NCI-H1092 treated with DMSO at 0.1 percent for 48 hours (cell line): ENCODE measurements around the gene RIN2.

Experiments
- DNase-seq: peaks from one replicate; lab custom pipeline; 2025; lab: John Stamatoyannopoulos, UW

The RIN2 gene

GRCh38 chr20:19758133-19758500 is at the start of gene RIN2:
Gene RIN2 (plus strand): TSS chr20:19758258. CDS start chr20:19889602, 131,344 bp downstream.
- peak; percentile 53 for DNase-seq

DNA sequence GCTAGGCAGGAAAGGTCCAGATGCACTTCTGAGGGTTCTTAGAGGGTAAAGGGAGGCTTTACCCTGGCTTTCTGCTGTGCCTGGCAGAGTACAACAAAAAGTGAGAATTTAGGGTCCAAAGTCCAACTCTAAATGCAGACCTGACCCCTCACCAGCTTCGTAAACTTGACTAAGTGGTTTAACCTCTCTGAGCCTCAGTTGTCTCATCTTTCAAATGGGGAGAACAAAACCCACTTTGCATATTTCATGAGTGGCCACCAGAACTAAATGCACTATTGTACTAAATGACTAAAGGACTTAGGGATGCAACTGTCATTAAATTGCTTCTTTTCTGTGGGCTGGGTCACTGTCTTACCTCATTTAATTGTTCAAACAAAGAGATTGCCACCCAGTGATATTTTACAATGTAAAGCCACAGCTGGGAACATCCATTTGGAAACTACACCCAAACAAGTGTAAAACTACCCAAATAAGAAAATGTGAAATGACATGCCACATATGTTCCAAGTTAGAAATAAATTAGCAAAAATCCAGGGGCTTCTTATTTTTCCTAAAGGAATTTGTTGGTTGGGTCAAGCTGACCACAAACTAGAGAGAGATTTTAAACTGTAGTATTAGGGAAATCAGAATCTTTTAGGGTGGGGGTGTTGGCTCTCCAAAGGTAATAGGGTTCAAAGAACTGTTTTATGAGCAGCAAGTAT is 48.3 kb upstream of the RIN2 start:
- DNase-seq: no peak

- DNase-seq: no peak
Measured at GRCh38 chr20:19710336-19711120, 47.5 kb upstream of the RIN2 start.

DNA sequence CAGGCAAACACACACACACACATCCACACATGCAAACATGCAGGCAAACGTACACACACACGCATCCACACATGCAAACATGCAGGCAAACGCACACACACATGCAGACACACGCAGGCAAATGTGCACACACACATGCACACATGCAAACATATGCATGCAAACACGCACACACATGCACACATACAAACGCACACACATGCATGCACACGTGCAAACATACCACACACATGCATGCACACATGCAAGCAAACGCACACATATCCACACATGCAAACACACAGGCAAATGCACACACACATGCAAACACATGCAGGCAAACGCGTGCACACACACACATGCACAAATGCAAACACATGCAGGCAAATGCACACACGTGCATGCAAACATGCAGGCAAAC is 46.9 kb upstream of the RIN2 start:
- no peak for DNase-seq

DNA sequence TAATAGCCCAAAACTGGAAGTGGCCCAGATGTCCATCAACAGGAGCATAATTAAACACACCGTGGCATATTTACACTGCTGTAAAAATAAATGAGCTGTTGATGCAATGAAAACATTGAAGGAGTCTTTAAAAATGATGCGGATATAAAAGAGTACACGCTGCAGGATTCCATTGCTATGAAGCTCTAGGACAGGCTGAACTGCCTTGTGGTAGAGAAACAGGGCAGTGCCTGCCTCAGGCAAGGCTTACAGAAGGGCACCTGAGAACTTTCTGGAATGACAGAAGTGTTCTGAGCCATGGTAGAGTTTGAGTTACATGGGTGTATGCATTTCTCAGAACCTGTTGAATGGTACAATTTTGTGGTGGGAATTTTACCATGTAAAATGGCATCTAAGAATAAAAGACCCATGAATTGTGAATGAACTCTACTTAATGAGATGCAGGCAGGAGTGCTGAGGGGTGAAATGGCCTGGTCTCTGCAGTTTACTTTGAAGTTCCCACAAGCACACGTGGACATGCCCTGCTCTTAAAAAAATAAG is 45.3 kb upstream of the RIN2 start:
- no peak for DNase-seq

DNA sequence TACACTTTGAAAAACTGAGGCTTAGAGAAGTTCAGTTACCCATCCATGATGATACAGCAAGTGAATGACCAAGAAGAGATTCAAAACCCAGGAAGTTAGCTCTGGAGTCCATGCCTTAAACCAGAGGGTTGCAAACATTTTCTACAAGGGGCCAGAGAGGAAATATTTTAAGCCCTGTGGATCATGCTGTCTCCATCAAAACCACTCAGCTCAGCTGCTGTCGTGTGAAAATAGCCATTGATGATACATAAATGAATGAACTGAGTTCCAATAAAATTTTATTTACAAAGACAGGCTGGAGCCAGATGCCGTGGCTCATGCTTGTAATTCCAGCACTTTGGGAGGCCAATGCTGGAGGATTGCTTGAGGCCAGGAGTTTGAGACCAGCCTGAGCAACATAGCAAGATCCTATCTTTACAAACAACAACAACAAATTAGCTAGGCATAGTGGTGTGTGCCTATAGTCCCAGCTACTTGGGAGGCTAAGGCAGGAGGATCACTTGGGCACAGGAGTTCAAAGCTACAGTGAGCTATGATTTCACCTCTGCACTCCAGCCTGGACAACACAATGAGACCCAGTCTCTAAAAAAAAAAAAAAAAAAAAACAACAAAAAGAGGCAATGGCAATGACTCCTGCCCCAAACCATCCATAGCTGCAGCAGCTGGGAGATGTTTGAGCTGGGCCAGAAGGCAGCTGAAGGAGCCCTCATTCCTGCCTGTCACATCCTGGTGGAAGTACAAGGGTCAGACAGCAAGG is 44.1 kb upstream of the RIN2 start:
- no peak for DNase-seq

DNA sequence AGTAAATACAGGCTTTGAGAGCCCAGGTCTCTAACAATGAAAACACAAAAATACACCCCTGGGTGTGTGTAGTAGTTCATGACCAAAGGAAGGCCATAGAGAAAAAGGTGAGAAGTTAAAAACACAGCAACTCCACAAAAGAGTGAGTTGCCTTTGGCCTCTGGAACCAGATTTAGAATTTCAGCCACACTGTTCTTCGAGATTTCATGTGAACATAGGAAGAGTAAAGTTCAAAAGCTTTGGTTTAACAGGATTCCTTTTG is 43.5 kb upstream of the RIN2 start:
- DNase-seq: no peak

- no peak for DNase-seq
Measured at GRCh38 chr20:19715986-19716385, 42.1 kb upstream of the RIN2 start.

DNA sequence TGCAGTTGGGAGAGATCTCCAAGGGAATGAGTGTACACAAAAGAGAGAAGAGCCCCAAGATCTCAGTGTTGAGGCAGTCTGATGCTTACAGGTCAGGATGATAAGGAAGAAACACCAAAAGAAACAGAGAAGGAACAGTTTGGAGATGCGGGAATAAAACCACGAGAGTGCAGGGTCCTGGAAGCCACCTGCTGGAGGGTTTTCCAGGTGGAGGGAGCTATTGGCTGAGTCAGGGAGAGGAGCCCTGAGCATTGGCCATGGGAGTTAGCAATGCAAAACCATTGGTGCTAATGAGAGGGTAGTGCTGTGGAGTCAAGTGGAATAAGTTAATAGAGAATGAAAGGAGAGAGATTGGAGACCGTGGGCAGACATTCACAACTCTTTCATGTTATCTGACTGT is 39.2 kb upstream of the RIN2 start:
- DNase-seq: no peak

- DNase-seq: no peak
Measured at GRCh38 chr20:19720991-19721390, 37.1 kb upstream of the RIN2 start.

DNA sequence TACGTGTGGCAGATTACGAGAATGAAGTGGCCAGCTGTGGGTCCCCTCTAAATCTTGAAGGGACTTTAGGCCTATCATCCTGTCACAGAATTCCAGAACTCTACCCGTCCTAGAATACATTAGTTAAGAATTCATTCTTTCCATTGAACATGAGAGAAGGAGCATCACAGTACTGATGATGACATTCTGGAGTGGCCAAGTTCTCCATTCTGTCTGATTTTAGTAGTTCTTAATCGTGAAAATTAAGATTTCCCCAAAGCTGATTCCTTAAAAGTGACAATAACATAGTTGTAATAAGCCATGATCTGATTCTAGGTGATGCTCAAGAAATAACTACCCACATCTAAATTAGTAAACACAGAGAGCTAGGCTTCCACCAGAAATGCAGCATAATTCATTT is 35.0 kb upstream of the RIN2 start:
- DNase-seq: no peak

- DNase-seq: no peak
Measured at GRCh38 chr20:19723813-19724430, 34.1 kb upstream of the RIN2 start.

GRCh38 chr20:19725373-19725772 is 32.7 kb upstream of the RIN2 start:
- no peak for DNase-seq

DNA sequence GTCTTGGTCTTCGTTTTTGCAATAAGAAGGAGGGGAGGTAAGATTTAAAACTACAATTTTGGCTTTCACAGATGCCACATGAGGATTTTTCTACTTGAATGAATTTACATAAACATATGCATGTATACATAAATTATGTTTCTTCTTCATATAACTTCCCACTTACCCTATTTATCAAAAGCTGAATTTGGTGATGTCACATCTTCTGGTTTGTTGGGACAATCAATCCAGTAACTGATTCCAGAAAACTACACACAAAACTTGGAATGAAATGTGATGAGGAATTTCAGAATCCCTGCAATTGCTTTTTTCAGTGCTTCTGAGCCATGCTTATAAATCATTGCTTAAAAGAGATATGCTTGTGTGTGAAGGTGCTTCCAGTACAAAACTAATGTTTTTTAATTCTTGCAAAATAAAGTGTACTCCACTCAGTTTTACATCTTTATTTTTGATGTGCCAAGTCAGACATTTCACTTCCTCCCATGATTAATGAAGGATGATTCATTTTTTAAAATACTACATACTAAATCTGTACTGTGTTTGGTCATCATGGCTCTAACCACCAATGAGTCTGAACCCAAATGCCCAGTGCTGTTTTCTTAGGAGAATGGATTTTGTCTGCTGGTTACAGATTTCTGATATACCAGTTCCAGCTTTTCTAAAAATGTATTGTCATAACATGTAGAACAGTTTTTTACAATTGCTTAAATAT is 32.1 kb upstream of the RIN2 start:
- no peak for DNase-seq

DNA sequence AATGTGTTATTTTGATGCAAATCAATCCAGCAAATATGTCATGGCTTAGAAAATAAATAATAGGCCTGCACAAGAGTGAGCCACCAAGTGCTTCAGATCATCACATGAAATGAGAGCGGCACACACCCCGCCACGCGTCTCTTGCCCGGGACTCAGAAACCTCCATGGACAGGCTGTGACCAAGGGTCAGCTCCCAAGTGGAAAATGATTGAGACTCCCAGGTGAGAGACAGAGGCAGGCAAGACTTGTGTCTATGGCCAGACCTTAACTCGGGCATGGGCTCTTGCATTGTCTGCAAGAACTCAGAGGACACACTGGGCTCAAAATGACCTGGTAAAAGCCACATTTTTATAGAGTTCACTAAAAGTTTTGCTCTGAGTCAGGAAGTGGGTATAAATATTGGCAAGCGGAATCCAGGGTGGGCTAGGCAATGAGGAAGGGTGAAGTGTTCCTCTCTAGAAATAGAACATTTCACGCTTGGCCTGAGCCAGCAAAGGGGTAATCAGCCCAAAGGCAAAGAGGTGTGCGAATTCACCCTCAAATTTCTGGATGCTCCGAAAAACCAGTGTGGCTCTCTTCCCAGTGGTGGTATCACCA is 30.7 kb upstream of the RIN2 start:
- DNase-seq: no peak

GRCh38 chr20:19729672-19730071 is 28.4 kb upstream of the RIN2 start:
- DNase-seq: no peak

DNA sequence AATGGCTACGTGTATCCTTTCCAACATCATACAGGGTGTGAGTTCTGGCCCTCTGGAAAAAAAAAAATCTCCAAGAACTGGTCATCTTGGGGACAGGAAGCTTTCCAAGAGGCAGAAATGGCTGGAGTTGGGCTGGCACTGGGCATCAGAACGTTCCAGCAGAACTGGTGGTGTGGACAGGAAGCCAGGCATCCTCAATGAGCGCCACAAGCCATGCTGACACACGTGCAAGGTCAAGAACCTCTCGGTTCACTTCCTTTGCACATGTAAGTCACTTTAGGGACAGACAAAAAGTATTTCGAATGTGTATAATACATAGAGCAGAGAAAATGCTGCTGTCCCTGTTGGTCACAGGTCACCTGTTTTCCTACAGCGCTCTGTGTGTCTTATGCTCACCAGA is 27.4 kb upstream of the RIN2 start:
- no peak for DNase-seq

GRCh38 chr20:19734811-19735210 is 23.2 kb upstream of the RIN2 start:
- DNase-seq: no peak

DNA sequence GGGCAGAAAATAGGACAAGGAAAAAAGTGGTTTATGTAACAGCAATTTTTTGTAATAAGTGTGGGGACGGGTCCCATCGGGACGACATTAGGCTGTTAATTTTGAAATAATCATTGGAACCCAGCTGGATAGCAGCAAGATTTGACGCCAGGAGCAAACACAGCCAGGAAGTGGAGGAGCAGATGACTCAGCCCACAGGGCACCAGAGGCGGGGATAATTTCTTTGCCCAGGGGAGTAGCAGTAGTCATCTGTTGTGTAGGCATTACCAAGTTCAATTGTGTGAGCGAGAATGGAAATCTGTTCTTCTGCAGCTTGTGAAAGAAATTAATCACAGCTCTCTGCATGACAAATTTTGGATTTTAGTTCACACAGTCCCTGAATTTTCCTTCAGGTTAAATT is 22.6 kb upstream of the RIN2 start:
- peak; percentile 11 for DNase-seq

GRCh38 chr20:19737025-19737424 is 21.0 kb upstream of the RIN2 start:
- no peak for DNase-seq

GRCh38 chr20:19738951-19739350 is 19.1 kb upstream of the RIN2 start:
- no peak for DNase-seq

- no peak for DNase-seq
Measured at GRCh38 chr20:19739351-19739750, 18.7 kb upstream of the RIN2 start.
